A172 (cell line): ENCODE measurements around the gene RARA. TPM values are rescaled to one million over a fixed set of nuclear protein-coding genes. Genes with fewer than 3 reads are reported as not detected.

Experiments
- DNase-seq: peaks from one replicate; pipeline ENCODE4 v3.0.0-alpha.2; 2015; ENCODE audit warnings: low spot score
- total RNA-seq: library from RNA; depleted of rRNA; stranded (reverse); fragments of >200 nt; shearing (Covaris generic); gene quantifications from 2 replicates; pipeline ENCODE4 v1.2.3, GENCODE V29; 2014

RARA gene
- total RNA-seq, 1 experiment from 2014 or later, result 33.2 TPM

DNA sequence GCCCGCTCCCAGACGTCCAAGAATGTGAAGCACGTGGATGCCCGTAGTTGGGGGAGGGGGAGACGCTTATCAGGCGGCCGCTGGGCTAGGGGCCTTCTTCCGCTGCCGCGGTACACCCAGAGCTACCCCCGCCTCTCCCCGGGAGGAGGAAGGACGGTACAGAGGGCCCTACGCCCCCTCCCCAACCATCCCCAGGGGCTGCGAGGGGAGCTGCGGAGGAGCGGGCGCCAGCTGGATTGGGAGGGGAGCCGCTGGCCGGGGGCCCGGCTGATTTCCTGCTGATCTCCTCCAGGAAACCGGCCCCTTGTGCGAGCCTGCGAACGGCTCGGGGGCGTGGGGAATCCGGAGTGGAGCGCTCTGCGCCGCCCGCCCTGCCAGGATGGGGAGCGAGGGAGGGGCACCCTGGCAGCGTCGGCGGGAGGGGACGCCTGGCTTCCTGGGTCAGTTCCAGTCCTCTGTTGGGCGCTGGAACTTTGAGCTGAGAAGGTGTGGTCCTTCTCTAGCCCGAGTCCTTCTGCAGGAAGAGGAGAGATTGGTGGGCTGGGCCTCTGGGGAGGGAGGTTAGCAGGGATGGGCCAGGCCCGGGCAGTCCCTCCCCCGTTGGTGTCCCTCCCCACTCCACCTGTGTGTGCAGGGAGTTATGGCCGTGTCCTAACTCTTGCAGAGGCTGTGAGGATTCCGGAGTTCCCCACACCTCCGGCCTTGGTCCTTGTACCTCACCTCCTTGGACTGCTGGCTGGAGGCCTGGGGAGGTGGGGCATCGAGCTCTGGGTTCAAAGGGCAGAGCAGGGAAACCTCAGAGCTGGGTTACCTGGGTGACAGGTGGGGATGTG lies 36.4 kb downstream of the RARA start:
- peak; percentile 82 for DNase-seq

DNA sequence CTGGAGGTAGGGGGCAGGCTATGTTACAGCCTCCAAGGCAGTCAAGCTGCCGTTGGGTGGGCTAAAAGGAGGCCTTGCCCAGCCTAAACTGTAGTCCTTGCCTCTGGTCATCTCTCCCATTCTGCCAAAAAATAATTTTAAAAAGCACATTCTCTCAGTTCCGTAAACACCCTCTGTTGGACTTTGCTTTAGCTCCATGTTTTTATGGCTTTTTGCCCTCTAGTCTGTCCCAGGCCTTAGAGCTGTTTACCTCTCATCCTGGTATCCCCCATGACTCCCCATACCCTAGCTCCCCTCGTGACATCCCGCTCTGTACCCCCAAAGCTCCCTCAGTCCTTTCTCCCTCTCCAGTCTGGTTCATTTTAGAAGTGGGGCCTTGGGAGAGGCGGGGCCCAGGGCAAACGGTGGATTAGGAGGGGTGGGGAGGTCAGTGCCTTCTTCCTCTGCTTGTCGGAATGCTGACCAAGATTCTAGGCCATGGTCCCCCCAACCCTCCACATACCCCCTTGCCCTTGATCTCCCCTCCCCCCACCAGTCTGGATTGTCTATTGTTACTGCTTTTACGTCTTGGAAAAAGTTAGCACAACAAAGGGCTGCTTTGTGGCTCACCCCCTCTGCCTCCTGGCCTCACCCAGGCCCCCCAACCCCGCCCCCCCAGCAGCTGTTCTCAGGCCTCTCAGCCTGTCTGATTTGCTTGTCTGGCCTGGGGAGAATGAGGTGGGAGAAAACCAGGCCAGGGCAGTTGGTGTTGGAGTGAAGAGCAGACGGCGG lies 37.2 kb downstream of the RARA start:
- DNase-seq, result no peak

DNA sequence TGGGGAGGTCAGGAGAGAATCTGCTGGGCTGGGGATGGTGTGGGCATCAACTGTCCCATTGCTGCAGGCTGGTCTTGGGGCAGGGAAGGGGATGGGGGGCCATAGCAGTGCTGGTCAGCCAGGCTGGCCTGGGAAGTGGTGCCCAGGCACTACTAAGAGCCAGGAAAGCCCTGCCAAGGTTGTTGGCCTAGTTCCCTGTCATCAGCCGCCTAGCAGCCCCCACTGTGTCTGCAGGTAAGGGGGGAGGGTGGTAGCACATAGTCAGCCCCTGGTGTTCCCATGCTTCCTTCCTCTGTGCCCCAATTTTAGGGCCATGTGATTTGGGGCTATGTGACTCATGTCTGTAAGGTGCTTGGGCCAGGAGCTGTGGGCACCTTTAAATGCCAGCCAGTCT lies 37.8 kb downstream of the RARA start:
- no peak for DNase-seq

DNA sequence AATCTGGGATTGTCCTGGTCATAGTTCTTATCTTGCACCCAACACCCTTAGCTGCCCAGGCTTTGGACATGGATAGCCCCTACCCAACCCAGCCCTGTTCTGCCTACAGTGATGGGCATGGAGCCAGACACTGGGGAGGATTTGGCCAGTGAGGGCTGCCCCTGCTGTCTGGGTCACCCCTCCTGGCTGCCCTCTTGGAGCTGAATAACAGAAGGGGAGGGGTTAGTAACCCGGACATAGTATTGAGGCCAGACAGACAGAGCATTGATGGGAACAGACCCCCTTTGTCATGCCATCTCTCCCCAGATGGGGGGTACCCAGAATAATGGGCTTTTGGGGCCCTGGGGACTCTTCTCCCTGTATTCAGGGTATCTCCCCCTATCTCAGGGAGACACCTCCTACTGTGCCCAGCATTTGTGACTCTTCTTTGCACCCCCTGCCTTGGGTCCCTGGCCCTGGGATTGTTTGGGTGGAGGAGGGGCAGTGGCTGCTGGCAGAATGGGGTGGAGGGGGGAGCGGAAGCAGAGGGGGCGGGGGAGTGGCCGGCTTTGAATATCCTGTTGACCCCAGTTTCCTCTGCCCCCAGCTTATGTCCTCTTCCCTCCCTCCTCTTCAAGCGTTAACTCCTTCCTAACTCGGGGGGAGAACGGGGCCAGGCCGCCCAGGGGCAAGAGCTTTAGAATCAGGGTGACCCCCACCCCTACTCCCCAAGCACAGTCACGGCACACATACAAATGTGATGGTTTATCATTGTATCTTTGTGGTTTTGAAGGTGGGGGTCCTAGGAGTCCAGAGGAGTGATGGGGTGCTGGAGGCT lies 38.5 kb downstream of the RARA start:
- DNase-seq, result no peak

DNA sequence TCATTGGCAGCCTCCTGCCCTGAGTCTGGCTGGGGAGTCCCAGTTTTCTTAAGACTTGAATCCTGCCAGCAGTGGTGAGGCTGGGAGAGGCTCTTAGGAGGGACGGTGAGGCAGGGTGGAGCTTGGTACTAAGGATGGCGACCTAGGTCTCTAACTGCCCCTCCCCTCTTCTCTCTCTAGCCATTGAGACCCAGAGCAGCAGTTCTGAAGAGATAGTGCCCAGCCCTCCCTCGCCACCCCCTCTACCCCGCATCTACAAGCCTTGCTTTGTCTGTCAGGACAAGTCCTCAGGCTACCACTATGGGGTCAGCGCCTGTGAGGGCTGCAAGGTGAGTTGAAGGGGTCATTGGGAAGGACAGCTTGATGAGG lies 39.1 kb downstream of the RARA start:
- no peak for DNase-seq

DNA sequence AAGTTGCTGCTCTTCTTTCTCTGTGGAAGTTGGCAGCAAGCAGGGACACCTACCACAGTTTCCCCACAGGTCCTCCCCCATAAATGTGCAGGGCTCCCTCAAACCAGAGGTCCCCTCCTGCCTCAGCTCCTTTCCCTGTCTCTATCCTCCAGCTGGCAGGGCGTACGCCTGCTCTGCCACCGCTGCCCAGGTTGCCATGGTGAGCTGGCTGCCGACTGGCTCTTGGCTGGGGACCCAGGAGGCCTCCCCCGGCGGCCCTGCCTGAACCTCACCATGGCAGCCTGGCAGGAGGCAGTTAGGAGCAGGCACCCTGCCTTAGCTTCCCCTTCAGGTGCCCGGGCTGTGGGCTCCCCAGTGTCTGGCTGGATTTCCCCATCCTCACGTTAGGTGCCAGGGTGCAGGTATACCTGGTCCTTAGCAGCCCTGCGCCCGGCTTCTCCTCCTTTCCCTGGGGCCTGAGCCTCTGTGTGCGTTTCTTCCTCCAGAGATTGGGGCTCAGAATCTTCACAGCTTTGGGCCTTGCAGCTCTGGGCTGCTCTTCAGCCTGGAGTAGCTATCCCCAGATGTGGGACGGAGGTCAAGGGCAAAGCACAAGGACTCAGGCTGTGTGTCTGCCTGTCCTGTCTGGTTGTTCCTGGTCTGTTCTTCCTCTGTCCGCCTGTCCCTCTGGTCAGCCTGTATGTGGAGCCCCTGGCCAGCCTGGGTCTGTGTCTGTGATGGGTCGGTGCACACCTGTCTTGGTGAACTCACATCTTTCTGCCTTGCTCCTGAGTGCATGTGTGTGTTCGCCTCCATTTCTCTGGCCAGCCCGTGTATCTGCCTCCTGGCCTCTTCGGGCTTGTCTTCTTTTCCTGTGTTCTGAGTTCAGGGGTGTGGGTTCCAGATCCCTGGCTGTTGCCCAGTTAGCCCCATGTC lies 39.8 kb downstream of the RARA start:
- no peak for DNase-seq

DNA sequence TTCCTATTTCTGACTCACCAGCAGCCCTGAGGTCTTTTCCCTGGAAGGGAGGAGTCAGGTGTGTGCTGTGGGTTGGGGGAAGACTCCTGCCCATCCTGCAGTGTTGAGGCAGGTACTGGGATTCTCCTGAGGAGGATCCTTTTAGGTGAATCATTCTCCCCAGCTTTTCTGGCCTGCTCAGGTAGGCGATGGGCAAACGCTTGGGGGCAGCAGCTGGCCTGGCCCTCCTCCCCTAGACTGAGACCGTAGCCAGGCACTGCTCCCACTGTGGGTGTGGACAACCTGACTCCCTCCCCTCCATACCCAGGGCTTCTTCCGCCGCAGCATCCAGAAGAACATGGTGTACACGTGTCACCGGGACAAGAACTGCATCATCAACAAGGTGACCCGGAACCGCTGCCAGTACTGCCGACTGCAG lies 40.5 kb downstream of the RARA start:
- DNase-seq, result peak; percentile 41

DNA sequence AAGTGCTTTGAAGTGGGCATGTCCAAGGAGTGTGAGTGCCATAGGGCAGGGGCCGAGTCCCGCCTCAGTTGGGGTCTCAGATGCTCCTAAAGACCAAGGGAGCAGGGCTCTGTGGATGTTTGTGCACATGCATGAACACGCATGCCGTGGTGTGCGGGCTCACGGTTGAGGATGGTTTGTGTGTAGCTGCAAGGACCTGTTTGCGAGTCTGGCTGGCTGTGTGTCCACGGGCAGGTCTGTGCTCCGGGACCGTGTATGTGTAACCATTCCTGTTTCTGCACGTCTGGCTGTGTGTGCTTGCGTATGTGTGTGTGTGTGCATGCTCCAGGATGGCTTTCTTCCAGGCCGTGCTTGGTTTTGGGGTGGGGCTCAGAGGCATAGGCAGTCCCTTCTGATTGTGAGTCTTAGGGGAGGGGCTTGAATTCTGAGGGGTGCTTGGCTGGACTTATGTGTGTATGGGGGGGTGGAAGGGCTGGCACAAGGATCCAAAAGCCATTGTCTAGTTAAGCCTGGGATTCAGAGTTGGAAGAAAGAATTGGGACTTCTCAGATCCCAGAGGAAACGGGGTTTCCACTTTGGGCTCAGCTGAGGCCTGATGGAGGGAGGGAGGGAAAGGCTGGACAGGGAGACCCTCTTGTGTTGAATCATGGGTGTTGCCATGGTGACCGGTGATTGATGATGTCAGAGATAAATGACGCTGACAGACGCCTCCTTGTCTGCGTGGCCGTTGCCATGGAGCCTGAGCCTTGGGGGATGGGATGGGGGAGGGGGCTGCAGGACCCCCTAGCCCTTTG lies 41.1 kb downstream of the RARA start:
- no peak for DNase-seq

DNA sequence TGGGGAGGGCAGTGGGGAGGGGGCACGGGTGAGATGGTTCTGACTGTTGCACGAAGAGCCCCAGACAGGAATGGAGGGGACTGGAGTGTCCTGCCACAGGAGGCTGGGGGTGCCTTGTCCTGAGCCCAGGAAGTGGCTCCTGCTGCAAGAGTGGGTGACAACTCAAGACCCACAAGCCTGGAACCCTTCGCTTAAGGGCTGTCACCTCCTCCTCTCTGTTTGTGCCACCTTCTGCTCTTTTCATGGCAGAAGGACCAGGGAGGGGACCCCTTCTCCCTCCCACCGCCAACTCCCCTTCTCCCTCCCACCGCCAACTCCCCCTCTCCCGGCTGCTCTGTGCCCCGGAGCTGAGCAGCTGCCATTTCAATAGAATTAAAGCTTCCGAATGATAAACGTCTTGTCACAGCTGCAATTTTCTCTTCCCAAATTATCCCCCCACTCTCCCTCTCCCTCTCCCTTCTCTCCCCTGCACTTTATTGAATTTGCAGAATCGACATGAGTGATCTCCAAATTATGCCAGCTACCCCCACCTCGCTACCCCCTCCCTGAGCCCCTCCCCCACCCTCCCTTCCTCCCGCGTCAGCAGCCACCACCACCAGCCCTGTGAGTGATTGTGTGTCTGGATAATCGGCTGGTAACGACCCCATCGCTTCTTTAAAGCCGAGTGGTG lies 41.8 kb downstream of the RARA start:
- DNase-seq, result no peak

DNA sequence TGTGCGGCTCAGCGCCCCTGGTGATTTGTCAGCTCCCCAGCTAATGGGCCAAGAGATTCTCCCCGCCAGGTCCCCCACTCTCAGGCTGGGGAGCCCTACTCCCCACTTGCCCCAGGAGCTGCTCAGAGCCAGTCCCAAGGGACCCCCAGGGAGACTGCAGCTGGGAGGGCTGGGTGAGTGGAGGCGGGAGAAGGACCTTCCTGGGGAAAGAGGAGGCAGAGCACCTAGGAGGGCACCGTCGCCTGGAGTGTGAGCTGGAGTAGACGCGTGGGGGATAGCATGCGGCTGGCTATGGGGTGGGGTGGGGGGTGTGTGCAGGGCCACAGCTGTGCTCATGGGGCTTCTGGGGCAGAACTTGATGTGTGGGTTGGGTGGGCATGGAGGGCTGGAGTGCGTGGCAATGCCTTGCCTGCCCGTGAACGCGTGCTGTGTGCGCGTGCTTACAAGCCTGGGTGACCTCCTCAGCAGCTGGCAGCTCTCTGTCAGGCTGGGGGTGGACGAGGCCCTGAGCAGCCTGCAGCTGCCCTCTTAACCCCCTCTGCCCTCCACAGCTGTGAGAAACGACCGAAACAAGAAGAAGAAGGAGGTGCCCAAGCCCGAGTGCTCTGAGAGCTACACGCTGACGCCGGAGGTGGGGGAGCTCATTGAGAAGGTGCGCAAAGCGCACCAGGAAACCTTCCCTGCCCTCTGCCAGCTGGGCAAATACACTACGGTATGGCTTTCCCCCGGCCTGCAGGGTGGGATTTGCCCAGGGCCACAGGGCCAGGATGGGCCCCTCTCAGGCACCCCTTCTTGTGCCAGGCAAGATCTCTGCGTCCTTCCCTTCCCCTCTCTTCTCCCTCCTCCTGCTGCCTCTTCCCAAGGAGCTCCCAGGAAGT lies 42.6 kb downstream of the RARA start:
- no peak for DNase-seq

DNA sequence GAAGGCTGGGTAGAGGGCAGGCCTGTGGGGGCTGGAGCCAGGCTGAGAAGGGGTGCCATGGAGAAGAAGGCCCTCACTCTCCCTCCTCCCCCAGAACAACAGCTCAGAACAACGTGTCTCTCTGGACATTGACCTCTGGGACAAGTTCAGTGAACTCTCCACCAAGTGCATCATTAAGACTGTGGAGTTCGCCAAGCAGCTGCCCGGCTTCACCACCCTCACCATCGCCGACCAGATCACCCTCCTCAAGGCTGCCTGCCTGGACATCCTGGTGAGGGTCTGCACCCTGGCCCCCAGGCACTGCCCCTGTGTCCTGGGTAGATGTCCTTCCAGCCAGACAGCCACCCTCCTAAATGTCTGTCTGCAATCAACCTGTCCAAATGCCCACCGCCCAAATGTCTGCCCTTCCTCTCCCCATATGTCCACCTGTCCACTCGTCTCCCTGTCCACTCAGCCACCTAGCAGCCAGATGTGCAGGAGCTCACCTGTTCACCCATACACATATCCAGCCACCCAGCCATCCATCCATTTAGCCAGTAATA lies 43.3 kb downstream of the RARA start:
- no peak for DNase-seq

DNA sequence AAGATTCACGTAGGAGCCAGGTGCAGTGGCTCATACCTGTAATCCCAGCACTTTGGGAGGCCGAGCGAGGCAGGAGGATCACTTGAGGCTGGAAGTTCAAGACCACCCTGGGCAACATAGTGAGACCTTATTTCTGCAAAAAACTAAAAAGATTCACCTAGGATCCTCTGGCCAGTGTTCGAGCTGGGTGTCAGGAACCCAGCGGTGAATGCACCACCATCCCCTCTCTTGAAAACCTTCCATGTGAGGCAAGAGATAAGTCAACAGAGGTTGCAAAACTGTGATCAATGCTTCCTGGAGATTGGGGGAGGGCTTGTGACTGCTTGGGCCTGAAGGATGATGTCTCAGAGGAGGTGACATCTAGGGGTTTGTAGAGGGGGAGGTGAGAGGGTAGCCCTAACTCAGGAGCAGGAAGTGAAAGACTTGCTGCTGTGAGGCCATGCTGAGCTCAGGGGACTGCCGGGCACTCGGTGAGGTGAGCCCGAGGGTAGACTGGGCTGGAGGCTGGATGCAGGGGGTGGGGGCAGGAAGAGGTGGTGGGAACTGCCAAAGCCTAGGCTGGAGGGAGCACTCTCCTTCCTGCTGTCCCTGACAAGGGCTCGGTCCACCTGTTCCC lies 43.9 kb downstream of the RARA start:
- DNase-seq, result no peak

DNA sequence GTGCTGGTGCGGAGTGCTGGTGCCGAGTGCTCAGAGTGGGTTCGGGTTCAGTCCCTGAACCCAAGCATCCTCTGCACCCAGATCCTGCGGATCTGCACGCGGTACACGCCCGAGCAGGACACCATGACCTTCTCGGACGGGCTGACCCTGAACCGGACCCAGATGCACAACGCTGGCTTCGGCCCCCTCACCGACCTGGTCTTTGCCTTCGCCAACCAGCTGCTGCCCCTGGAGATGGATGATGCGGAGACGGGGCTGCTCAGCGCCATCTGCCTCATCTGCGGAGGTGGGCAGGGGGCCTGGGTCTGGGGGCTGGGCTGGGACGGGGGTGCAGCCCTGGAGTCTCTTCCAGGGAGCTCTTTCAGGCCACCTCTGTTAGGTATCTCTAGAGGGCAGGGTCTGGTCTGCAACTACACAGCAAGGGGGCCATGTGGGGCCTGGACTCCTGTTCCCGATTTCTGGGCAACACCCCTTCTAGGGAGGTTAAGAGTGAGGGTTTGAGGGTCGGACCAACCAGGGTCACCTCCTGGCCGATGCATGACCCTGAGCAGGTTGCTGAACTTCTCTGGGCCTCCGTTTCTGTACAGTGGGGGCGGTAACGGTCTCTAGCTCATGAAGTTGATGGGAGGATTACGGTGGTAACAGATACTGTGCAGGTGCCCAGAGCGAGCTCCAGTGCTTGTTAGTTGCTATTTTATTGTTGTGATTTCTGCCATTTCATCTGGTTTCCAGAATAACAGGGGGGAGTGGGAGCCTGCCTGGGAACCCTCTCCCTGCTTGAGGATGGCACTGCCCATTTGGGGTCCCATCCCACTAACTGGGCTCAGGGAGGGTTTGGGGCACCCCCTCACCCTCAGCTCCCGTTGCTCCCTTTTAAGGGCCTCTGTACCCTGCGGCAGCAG lies 45.5 kb downstream of the RARA start:
- no peak for DNase-seq

DNA sequence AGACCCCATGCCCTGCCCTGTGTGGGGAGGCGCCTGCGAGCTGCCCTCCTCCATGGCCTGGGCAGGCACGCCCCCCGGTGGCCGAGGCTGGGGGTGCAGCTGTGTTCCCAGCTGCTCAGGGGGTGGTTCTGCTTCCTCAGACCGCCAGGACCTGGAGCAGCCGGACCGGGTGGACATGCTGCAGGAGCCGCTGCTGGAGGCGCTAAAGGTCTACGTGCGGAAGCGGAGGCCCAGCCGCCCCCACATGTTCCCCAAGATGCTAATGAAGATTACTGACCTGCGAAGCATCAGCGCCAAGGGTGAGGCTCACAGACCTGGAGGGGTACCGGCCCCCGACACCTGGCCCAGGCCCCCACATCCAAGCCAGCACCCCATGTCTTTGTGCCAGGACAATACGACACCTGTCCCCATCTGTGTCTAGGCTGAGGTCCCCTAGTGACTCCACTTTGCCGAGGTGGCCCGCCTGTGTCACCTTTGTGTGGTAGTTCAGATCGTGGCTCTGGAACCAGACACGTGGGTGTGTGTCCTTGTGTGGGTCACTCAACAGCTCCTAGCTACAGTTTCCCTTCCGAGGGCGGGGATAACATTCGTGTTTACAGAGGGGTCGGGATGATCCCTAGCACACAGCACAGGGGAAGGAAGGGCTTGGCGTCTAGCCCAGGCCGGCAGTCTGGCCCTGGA lies 46.3 kb downstream of the RARA start:
- peak; percentile 44 for DNase-seq

DNA sequence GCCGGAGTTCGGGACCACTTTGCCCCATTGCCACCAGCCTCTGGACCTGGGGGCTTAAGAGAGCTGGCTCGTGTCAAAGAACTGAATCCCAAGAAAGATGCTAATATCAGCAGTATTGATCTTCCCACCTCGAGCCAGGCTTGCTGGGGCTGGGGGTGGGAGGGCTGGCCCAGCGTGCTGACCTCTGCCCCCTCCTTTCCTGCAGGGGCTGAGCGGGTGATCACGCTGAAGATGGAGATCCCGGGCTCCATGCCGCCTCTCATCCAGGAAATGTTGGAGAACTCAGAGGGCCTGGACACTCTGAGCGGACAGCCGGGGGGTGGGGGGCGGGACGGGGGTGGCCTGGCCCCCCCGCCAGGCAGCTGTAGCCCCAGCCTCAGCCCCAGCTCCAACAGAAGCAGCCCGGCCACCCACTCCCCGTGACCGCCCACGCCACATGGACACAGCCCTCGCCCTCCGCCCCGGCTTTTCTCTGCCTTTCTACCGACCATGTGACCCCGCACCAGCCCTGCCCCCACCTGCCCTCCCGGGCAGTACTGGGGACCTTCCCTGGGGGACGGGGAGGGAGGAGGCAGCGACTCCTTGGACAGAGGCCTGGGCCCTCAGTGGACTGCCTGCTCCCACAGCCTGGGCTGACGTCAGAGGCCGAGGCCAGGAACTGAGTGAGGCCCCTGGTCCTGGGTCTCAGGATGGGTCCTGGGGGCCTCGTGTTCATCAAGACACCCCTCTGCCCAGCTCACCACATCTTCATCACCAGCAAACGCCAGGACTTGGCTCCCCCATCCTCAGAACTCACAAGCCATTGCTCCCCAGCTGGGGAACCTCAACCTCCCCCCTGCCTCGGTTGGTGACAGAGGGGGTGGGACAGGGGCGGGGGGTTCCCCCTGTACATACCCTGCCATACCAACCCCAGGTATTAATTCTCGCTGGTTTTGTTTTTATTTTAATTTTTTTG lies 47.1 kb downstream of the RARA start:
- no peak for DNase-seq
